ENCODE measurements around the gene SPATC1L.
"Not testable (repeated sequence)": the region's sequence is repeated elsewhere in the genome, so short reads cannot be mapped to it uniquely, and the experiment has no call there.

SPATC1L gene

DNA sequence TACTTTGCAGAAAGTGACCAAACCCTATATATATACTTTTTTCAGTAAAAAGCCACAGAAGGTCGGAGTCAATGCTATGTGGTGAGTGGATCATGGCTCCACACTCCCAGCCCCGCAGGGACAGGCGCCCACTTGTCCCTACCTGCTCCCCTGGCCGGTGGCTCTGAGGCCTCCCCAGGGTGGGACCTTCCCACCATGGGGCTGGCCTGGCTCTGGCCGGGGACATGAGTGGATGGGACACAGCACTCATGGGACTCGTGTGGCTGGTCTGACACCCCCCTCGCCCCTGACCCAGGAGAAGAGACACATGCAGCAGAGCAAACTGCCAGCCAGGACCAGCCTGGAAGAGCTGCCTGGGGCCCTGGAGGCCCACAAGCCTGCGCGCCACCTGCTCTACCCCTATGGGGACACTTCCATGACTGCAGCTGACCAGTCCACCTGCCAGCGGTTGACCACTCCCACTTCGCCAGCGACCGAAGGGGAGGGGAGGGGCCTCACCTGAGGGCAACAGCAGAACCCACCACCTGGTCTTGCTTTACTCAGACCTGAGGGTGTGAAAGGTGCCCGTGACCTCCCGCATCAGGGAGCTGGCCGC, 2.2 kb downstream of the SPATC1L start:
- no peak for DNase-seq

DNA sequence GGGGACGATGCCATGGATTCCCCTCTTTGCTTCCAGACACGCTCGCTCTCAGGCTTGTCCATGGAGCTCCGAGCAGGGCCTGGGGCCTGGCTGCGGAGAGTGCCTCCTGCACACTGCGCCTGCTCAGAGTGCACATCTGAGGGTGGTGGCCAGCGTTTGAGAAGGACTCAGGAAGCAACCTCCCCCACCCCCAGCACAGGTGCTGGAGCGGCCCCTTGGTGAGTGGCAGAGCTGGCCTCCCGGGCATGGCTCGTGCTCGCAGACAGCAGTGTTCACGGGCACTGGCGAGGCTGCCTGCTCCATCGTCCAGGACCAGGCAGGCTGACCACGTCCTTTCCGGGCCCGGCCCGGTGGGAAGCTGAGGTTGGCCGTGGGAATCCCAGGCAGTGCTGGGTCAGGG, 2.8 kb downstream of the SPATC1L start:
- no peak for DNase-seq

DNA sequence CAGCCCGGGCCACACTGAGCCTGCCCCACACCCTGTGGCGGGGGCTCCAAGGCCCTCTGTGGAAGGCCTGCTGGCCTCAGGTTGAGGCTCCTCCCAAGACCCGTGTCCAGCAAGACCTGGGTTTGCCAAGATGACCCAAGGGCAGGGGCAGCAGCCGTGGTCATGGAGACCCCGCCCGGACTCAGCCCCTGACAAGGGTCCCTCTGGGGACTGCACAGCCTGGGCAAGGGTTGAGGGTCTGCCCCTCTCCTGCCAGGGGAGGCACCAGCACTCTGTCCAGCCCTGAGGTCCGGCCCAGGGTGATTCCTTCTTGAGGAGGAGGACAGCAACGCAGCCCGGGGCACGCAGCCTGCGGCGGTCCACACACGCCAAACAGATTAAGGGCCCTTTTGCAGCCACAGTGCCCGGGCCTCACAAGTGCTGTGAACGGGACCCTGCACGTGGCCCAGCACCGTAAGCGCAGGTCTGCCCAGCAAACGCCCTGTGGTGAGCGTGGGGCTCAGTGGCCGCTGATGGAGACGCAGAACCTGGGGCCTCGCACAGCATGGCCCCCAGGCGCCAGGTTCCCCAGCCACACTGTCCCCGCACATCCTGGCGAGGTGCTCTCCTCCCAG, 3.4 kb downstream of the SPATC1L start:
- DNase-seq = no peak

DNA sequence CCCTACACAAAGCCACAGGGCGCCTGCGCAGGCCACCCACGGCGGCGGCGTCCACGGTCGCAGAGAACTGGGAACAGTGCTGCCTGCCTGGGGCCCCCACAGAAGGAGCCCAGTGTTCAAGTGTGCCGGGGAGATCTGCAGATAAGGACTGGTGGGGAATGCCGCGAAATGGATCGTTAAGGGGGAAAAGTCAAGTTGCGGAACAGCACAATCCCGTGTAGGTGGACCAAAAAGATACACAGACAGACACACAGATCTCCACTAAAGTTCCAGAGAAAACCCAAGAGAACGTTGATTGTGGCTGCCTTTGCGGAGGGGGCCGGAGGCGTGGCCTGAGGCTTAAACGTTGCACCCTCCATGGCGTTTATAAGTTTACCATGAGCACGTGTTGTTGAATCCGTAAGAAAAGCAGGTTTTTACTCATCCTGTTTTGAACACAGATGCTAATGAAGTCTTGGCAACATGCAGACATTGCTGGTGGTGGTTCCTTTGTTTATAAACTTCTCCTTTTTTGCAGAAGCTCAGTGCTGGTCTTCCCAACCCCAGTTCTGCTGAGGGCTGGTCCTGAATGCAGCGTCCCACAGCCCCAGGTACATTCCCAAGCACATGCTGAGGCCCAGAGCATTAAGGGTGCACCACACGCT, 4.1 kb downstream of the SPATC1L start:
- no peak for DNase-seq

DNA sequence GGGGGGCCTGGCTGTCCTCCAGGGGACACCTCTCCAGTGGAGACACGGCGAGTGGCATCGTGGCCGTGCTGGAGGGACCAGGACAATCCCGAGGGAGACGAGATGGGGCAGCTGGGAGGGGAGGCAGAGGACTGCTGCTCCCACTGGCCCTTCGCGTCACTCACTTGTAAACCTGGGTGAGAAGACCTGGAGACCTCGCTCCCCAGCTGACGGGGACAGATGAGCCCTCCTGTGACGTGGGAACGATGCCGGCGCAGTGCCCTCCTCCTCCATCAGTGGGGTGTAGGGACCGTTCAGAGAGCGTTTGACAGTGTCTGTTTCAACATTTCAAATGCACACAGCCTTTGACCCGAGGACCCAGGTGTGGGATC, 4.6 kb downstream of the SPATC1L start:
- no peak for DNase-seq

DNA sequence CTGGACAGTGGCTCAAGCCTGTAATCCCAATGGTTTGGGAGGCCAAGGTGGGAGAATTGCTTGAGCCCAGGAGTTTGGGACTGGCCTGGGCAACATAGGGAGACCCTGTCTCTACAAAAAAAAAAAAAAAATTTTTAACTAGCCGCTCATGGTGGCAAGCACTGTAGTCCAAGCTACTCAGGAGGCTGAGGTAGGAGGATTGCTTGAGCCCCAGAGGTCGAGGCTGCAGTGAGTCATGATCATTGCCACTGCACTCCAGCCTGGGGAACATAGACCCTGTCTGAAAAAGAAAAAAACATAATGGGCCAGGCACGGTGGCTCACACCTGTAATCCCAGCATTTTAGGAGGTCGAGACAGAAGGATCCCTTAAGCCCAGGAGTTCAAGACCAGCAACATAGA, 5.3 kb downstream of the SPATC1L start:
- no peak for DNase-seq

DNA sequence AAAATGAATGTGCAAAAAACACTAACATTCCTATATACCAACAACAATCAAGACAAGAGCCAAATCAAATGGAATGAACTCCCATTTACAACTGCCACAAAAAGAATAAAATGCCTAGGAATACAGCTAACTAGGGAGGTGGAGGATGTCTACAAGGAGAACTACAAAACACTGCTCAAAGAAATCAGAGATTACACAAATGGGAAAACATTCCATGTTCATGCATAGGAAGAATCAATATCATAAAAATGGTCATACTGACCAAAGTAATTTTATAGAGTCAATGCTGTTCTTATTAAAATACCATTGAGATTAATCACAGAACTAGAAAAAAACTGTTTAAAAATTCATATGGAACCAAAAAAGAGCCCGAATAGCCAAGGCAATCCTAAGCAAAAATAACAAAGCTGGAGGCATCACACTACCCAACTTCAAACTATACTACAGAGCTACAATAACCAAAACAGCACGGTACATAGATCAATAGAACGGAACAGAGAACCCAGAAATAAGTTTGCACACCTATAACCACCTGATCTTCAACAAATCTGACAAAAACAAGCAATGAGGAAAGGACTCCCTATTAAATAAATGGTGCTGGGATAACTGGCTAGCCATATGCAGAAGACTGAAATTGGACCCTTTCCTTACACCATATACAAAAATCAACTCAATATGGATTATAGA, 7.7 kb downstream of the SPATC1L start:
- not testable (repeated sequence) for DNase-seq

DNA sequence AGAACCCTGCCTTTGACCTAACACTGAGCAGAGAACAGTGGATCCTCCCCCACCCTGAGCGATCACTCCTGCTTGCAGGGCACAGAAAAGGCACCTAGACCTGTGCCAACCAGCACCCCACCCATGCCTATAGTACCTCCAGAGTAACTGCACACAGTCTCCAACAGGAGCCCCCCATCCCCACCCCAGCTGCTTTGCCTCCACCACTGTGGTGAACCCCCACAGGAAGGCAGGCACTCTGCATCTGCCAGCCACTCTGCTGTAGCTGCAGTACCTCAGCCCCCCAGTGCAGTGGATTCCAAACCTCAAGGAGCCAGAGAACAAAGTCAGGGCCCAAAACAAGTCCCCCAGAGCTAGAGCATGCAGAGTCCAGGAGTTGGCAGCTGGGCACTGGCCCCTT, 10.7 kb downstream of the SPATC1L start:
- no peak for DNase-seq

DNA sequence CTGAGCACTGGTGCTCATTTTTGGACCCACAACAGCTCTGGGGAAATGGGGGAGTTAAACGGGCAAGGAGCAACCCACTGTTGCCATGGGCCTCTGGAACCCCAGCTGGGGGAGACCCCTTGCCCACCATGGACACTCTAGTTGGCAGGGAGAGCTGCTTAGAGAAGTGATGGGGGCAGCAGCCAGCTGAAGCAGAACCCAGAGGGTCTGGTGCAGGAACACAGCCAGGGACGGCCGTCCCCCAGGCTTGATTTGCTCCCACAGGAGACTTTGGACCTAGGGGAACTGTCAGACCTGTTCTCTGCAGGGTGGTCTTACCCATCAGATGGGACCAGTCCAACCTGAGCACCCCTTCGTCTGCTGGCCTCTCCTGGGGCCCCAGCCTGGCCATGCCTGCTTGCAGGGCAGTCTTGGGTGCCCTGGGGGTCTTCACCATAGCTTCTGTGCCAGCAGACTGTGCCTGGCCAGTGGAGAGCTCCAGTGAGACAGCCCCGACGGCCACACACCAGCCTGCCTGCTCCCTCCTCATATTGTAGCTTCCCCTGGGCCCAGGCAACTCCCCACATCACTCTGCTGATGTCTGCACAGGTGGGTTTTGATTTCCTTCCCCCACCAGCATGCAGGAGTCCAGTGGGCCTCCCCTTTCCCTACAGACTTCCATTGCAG, 11.3 kb downstream of the SPATC1L start:
- no peak for DNase-seq

DNA sequence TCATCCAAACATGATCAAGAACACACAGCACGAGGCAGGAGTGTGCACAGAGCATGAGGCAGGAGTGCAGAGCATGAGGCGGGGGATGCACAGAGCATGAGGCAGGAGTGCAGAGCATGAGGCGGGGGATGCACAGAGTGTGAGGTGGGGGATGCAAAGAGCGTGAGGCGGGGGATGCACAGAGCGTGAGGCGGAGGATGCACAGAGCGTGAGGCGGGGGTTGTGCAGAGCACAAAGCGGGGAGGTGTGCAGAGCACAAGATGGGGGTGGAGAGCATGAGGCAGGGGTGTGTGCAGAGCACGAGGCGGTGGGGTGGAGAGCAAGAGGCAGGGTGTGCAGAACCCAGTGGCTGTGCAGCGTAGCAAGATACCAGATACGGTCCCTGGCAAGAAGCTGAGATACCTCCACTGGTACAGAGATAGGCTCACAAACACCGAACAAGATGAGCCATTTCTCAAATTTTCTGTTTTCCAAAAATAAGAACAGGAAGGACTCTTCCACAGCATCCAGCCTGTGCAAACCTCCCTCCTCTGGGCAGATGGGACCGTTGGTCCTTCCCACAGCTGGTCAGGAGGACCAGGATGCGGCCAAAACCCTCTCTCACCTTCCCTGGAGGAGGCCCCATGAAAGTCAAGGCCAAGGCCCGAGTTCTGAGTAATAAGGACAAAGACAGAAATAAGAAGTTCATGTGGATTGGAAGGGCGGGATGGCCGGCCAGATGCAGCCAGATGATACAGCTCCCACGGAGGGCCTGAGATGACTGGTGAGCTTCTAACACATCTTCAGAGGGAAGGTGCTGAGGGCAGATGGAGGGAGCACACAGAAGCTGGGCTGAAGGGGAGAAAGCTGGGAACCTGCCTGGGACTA, 12.0 kb downstream of the SPATC1L start:
- DNase-seq = no peak

DNA sequence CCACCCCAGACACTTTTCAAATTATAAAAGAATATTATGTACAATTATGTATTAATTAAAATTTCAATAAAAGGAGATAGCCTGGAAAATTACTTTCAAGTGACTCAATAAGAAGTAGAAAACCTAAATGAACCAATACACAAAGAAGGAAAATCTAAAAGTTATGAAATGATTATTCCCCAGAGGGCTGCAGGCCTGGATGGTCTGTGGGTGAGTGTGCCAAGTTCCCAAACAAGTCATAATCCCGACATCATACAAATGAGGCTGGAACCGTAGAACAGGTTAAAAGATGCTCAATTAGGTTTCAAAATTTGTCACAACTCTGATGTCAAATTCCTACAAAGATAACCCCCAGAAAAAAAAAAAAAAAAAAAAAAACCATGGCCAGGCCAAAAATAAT, 12.7 kb downstream of the SPATC1L start:
- DNase-seq = no peak

DNA sequence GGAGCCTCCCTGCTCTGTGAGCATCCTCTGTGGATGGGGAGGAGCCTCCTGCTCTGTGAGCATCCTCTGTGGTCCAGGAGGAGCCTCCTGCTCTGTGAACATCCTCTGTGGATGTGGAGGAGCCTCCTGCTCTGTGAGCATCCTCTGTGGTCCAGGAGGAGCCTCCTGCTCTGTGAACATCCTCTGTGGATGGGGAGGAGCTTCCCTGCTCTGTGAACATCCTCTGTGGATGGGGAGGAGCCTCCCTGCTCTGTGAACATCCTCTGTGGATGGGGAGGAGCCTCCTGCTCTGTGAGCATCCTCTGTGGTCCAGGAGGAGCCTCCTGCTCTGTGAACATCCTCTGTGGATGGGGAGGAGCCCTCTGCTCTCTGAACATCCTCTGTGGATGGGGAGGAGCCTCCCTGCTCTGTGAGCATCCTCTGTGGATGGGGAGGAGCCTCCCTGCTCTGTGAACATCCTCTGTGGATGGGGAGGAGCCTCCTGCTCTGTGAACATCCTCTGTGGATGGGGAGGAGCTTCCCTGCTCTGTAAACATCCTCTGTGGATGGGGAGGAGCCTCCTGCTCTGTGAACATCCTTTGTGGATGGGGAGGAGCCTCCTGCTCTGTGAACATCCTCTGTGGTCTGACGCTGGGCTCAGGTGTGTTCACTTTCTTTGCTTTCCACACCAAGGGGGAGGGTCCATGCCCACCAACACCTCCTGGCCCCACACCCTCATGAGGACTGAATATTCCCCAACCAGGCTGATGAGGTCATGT, 13.6 kb downstream of the SPATC1L start:
- not testable (repeated sequence) for DNase-seq

DNA sequence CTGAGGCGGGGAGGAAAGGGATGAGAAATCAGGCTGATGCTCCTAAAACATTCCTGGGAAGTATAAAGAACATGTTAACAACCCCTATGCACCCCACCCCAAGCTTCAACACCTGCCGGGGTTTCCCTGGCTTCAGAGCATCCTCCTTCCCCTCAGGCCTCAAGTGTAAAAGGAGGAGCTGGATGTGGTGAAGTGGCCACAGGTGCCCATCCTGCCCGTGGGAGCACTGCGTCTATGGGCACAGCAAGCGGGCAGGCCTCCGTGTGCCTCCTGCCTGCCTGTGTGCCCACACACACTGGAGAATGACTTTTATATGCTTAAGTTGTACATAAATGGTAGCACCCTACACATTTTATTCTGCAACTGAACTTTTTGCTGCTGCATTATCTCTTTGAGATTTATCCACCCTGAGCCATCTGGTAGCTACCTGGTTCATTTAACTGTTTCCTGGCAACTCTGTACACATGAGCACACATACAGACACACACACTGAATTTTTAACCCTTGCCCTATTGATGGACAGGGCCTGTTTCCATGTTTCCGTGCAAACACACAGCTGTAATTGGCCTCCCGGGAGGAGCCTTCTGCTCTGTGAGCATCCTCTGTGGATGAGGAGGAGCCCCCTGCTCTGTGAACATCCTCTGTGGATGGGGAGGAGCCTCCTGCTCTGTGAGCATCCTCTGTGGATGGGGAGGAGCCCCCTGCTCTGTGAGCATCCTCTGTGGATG, 15.4 kb downstream of the SPATC1L start:
- DNase-seq = no peak

DNA sequence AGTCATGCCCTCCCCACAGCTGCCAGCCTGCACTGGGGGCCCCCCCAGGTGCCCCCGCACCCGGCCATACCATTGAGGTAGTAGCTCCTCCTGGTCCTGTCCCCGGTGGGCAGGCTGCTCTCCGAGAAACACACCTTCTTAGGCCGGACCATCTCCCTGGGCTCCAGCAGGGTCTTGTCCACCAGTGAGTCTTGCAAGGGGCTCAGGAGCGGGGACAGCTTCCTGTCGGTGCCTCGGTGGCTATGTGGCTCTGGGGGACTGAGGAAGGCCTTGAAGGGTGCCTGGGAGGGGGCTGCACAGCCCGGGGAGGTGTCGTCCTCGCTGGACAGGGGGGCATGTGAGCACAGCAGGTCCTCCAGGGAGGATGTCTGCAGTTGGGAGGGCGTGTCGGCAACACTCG, 16.0 kb downstream of the SPATC1L start:
- DNase-seq = no peak

DNA sequence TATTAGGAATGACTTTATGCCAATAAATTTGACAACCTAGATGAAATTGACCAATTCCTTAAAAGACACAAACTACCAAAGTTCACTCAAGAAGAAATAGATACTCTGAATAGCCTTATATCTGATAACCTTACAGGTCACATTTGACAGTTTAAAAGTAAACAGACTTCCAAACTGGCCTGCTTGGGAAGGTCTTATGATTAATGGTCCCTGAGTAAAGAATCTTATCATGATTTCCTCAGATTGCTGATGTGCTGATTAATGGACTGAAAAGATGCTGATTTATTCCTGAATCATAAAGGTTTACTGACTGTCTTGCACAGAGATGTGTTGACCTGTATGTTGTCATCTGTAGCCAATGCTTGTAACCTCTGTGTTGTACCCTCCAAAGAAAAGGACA, 19.2 kb downstream of the SPATC1L start:
- no peak for DNase-seq

DNA sequence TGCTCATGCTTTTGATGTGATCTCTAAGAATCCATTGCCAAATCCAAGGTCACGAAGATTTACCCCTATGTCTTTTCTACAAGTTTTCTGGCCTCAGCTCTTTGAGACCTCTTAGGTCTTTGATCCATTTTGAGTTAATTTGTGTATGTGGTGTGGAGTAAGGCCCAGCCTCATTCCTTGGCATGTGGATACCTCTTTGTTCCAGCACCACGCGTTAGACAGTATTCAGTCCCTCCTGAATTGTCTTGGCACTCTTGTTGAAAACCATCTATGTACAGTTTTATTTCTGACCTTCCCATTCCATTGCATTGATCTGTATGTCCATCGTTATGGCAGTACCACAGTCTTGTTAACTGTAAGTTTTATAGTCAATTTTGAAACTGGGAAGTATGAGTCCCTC, 20.9 kb downstream of the SPATC1L start:
- no peak for DNase-seq

DNA sequence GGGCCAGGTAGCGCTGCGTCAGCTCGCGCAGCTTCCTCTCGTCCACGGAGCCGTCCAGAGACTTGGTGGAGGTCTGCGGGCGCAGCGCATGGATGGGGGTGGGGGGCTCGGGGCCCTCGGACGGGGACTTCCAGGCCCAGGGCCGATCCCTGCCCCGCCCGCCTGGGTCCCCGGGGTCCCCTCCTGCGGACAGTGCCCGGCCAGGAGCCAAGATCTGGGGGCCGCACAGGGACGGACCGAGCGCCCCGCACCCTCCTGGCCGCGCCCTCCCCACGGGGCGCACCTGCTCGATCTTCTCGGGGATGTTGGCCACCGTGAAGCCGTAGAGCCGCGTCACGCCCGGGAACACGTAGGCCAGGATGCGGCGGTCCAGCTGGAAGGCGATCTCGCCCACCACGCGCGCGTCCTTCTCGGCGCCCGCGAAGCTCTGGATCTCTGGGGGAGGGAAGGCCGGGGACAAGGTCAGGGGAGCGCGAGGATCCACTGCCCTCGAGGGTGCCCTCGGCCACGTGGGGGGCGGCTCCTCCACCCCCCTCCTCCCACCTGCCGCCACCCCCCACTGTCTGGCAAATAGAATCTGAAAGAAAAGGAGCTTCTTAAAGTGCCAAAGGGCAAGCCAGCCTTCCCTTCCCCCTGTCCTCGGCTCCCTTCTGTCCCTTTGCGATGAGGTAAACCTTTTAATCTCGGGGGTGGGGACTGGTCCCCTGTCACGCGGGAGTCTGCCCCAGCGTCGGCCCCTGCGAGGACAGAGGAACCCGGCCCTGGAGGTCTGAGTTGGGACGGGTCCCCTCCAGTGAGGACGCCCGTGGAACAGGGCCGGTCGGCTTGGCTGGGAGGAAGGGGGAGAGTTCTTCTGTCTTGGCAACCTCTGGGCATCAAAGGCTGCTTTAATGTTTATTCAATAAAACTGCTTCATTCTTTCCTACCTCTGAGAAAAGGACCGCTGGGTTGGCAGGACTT, 22.3 kb downstream of the SPATC1L start:
- no peak for DNase-seq

DNA sequence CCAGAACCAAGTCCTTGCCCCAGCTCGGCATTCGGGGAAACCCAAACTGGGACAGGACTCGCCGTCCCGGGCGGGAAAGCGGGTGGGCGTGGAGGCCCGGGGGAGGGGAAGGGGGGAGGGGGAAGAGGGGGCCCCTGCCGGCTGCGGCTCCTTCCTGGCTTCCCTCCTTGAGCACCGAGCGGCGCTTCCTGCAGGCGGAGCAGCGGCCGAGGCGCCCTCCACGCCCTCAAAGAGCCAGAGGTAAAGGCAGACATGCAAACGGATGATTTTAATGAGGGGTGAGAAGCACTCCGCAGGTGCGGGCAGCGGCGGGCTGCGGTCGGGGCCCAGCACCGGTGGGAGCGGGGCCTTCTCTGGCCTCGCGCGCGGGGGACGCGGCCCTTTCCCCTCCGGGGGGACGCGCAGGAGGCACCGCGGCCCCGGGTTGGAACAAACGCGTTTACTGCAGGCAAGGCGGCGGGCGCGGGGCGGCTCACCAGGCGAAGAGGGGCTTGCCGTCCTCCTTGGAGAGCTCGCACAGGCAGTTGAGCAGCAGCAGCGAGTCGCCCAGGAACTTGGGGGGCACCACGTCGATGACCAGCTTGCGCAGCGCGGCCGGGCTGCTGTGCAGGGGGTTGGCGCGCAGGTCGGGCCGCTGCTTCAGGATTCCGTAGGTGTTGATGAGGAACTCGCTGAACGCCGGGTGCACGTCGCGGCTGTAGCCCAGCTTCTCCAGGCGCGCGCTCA, 23.2 kb downstream of the SPATC1L start:
- DNase-seq = no peak

DNA sequence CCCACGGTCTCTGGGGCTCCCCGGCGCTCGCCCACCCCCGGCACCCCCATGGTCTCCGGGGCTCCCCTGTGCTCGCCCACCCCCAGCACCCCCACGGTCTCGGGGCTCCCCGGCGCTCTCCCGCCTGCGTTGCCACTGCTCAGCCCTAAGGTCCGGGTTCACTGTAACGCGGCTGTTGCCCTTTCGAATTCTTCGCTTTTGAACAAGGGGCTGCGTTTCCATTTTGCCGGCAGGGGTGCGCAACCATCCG, 23.7 kb downstream of the SPATC1L start:
- DNase-seq = no peak
